Naive thymus-derived CD8-positive, alpha-beta T cell (primary cell): ENCODE data around the gene TMUB2. TPM values are rescaled to one million over a fixed set of nuclear protein-coding genes. Genes with fewer than 3 reads are reported as not detected.

Source experiments
- ATAC-seq, 2 donors: fragments of 150-1000 bp; cut with Tn5 transposase in 1 of 2; sonication (Bioruptor Pico), chemical (Tn5 transposase) in 1 of 2; 1 replicate in 1 of 2; 2 replicates in 1 of 2; pipeline ENCODE4 v1.10.0; 2021; ENCODE audit warnings: mild to moderate bottlenecking in 2 of 2, moderate library complexity in 2 of 2
- POLR2A ChIA-PET: fragments of 350-600 bp; sonication (Branson Sonifier 250); formaldehyde crosslinking; loops from one replicate; lab custom pipeline; 2021; ENCODE audit warnings: antibody characterized with exemption; lab: Charles Lee
- DNase-seq, 10 donors: peaks; one replicate each; pipeline versions ENCODE4 v3.0.0 to v3.0.0-alpha.2; 2020 to 2022
- H3K27ac Mint-ChIP-seq, 10 donors: one replicate each; pipeline ENCODE4 v1.8.0; 2020 to 2022; ENCODE audit warnings: mild to moderate bottlenecking in 10 of 10, mixed read lengths in 10 of 10, moderate library complexity in 4 of 10, inconsistent platforms in 1 of 10
- H3K27me3 Mint-ChIP-seq, 5 donors: one replicate each; pipeline ENCODE4 v1.8.0; 2021 to 2022; ENCODE audit warnings: mixed read lengths in 5 of 5
- H3K36me3 Mint-ChIP-seq, 3 donors: one replicate each; pipeline ENCODE4 v1.8.0; 2020 to 2022; ENCODE audit warnings: mixed read lengths in 3 of 3, mild to moderate bottlenecking in 2 of 3, inconsistent platforms in 1 of 3
- H3K4me1 Mint-ChIP-seq, 4 donors: one replicate each; pipeline ENCODE4 v1.8.0; 2021 to 2022; ENCODE audit warnings: mixed read lengths in 4 of 4
- H3K4me3 Mint-ChIP-seq, 10 donors: one replicate each; pipeline ENCODE4 v1.8.0; 2020 to 2022; ENCODE audit warnings: mild to moderate bottlenecking in 10 of 10, mixed read lengths in 10 of 10, moderate library complexity in 6 of 10, inconsistent platforms in 1 of 10
- H3K9me3 Mint-ChIP-seq, 9 donors: one replicate each; pipeline ENCODE4 v1.8.0; 2020 to 2022; ENCODE audit warnings: mixed read lengths in 9 of 9, mild to moderate bottlenecking in 3 of 9, inconsistent platforms in 1 of 9, moderate library complexity in 1 of 9
- polyA plus RNA-seq, 3 donors: library from polyadenylated mRNA; unstranded; fragments of 300-500 nt; fragmentation: Illumina TruSeq; gene quantifications; one replicate each; pipeline ENCODE4 v1.2.3, GENCODE V29; 2021
- total RNA-seq, 8 experiments: library from RNA in 2 of 8; stranded (reverse) in 2 of 8; gene quantifications; one replicate each; pipeline ENCODE4 v1.2.3 and lab custom pipeline; 2021 to 2026

TMUB2 gene
- total and polyA plus RNA-seq, 5 experiments from 2014 or later, result 22.1 to 50.5 (median 30.2) TPM

DNA sequence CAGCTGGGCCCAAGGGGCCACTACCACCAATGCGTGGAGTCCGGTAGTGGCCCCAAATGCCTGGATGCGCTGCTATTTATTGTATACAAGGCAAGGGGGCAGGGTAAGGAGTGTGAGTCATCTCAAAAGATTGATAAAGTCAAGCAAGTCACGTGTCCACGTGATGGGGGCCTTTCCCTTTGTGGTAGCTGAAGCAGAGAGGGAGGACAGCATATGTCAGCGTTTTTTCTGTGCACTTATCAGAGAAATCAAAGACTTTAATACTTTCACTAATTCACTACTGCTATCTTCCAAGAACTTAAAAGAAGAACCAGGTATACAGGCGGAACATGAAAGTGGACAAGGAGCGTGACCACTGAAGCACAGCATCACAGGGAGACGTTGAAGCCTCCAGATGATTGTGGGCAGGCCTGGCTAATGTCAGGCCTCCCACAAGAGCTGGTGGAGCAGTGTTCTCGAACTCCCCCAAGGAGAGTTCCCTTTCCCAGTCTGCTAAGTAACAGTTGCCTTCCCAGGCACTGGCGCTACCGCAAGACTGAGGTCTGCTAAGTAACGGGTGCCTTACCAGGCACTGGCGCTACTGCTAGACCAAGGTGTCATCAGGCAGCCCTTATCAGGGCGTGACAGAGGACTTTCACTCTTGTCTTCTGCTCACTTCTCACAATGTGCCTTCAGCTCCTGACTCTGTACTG, 27.1 kb upstream of the TMUB2 start:
- POLR2A ChIA-PET, result no interaction called here

GRCh38 chr17:44164476-44164875, 22.3 kb upstream of the TMUB2 start:
- Mint-ChIP-seq H3K27ac (no peak overlapping the region), H3K36me3 (no peaks in the 10 kb centered on the region), H3K4me3 (no peak overlapping the region), H3K4me1 (peaks cover 10 to 13% (median 12%) of the 10 kb centered on the region in 4 donors), H3K27me3 (no peaks in the 10 kb centered on the region), H3K9me3 (no peaks in the 10 kb centered on the region)
- DNase-seq (no peak), ATAC-seq (no peak)
- POLR2A ChIA-PET, result no interaction called here

More for the DNA sequence above, 27.1 kb upstream of the TMUB2 start:
- no peaks in the 10 kb centered on the region for H3K36me3 Mint-ChIP-seq
- H3K4me3 Mint-ChIP-seq, result no peak overlapping the region
- ATAC-seq (no peak), DNase-seq (no peak)
- H3K27me3 Mint-ChIP-seq, result no peaks in the 10 kb centered on the region
- no peaks in the 10 kb centered on the region for H3K9me3 Mint-ChIP-seq
- H3K27ac Mint-ChIP-seq, result no peak overlapping the region
- no peaks in the 10 kb centered on the region for H3K4me1 Mint-ChIP-seq

DNA sequence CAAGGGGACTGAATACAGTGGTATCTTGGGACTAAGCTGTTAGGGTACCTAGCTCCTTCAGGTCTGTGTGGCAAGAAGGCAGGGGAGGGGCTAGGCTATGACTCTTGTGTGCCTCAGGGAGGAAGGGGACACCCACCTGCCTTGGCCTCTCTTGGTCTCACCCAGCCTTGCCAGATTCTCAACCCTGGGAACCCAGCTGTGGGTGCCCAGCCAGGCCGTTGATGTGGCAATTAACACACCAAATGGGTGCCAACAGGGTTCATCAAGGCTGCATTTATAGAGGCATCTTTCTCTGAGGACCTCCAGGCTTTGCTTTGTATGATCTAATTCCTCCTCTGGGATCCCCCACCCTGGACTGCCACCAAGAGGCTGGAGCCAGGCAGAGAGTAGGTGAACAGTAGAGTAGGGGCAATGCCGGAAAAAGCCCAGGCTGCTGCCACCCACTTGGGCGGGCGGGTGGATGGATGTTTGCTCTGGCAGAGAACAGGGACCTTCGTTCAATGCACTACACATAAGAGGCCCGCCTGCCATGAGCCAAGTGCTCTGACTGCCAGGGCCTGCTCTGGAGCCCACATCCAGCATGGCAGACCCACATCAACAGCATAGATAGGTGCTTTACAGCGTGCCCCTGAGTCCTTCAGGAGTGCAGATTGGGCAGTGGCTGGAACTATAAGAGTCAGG, 19.5 kb upstream of the TMUB2 start:
- no peak for ATAC-seq
- Mint-ChIP-seq H3K4me3 (no peak overlapping the region), H3K9me3 (no peaks in the 10 kb centered on the region), H3K27me3 (no peaks in the 10 kb centered on the region), H3K27ac (peak overlapping the region in 3 of 10 donors; percentile 14 to 89 (median 72)), H3K36me3 (no peaks in the 10 kb centered on the region), H3K4me1 (peaks cover 10 to 16% (median 12%) of the 10 kb centered on the region in 4 donors)
- POLR2A ChIA-PET, result interaction anchor here (0.6 kb wide), 1 partner anchor 31 kb away, joined by 4 read pairs; no protein-coding TSS in a partner anchor
- DNase-seq, result no peak

DNA sequence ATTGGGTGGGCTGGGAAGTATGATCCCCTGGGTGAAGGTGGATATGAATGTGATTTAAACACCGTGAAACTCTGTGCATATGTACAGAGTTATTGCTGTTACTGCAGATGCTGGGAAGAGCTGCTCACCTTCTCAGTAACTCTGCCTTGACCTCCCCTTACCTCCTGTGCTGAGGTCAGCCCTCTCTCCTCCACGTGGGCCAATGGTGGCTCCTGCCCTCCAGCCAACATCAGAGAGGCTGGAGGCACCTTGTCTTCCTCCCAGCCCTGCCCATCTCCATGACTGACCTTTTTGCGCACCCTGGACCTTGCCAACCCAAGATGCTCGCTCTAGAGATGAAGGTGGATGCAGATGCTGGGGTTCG, 16.7 kb upstream of the TMUB2 start:
- Mint-ChIP-seq H3K27ac (peak overlapping the region in 1 of 10 donors; percentile 78), H3K9me3 (no peaks in the 10 kb centered on the region), H3K36me3 (no peaks in the 10 kb centered on the region), H3K27me3 (no peaks in the 10 kb centered on the region), H3K4me3 (no peak overlapping the region), H3K4me1 (peaks cover 10 to 16% (median 12%) of the 10 kb centered on the region in 4 donors)
- DNase-seq (no peak), ATAC-seq (no peak)
- POLR2A ChIA-PET, result interaction anchor here (0.6 to 1.0 kb wide), 3 partner anchors 16 to 950 kb away, joined by 3 to 5 read pairs (median 4); partner anchors contain the start of gene TMUB2

DNA sequence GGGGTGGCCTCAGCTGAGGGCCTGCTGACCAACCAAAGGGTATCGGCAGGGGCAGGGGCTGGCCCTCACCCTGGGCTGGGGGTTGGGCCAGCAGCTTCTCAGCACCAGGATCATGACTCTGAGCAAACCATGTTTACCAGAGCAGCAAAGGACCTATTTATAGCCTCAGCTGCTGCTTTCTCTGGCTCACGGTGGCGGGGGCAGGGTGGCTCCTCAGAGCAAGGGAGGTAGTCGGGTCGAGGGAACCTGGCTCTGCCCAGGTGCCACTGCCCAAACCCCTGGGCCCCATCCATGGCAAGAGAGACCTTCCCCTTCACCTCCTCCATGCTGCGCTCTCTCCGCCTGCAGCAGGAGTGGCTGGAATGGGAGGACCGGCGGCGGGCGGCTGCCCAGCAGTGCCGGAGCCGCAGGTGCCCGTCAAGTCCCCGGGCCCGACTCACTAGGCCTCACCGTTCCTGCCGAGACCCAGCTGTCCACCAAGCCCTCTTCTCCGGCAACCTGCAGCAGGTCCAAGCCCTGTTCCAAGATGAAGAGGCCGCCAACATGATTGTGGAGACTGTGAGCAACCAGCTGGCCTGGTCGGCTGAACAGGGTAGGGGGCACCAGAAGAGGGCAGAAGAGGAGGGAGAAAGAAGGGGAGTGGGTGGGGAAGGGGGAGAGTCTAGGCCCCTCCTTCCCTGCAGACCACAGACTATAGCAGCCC, 16.1 kb upstream of the TMUB2 start, which contains the start of gene ASB16:
ASB16 (plus strand) TSS at position 206 of the 703 bp plus-strand sequence; CDS start at position 292, 86 bp downstream.
- Mint-ChIP-seq H3K36me3 (peaks cover 0 to 2% (median 2%) of the 10 kb centered on the region in 3 donors), H3K27me3 (no peaks in the 10 kb centered on the region), H3K4me1 (peaks cover 10 to 16% (median 12%) of the 10 kb centered on the region in 4 donors), H3K27ac (peak within 1 kb of the TSS in 1 of 10 donors; percentile 78), H3K9me3 (no peaks in the 10 kb centered on the region), H3K4me3 (no peak within 1 kb of the TSS)
- DNase-seq, result no peak
- ATAC-seq, result no peak
- POLR2A ChIA-PET, result interaction anchor here (0.6 to 1.0 kb wide), 4 partner anchors 14 to 951 kb away, joined by 3 to 5 read pairs (median 4); partner anchors contain the start of gene TMUB2

- H3K9me3 Mint-ChIP-seq, result no peaks in the 10 kb centered on the region
- H3K27ac Mint-ChIP-seq, result peak overlapping the region in 5 of 10 donors; percentile 15 to 76 (median 37)
- POLR2A ChIA-PET, result interaction anchor here (0.7 to 3.0 kb wide), 4 partner anchors 14 to 66 kb away, joined by 3 to 10 read pairs (median 4); partner anchors contain the start of genes HDAC5 and TMUB2
- ATAC-seq, result no peak
- no peak for DNase-seq
- H3K27me3 Mint-ChIP-seq, result no peaks in the 10 kb centered on the region
- H3K4me3 Mint-ChIP-seq, result peak overlapping the region in 1 of 10 donors; percentile 8
- peaks cover 10 to 16% (median 11%) of the 10 kb centered on the region in 4 donors for H3K4me1 Mint-ChIP-seq
- peaks cover 0 to 8% (median 6%) of the 10 kb centered on the region in 3 donors for H3K36me3 Mint-ChIP-seq
These were observed 14.8 kb upstream of the TMUB2 start for GRCh38 chr17:44171931-44172455.

GRCh38 chr17:44174427-44174826, 12.3 kb upstream of the TMUB2 start:
- no peak overlapping the region for H3K4me3 Mint-ChIP-seq
- H3K27ac Mint-ChIP-seq, result no peak overlapping the region
- ATAC-seq (no peak), DNase-seq (no peak)
- no peaks in the 10 kb centered on the region for H3K9me3 Mint-ChIP-seq
- POLR2A ChIA-PET, result interaction anchor here (3.0 kb wide), 1 partner anchor 12 kb away, joined by 10 read pairs; the partner anchor contains the start of gene TMUB2
- H3K4me1 Mint-ChIP-seq, result peaks cover 0 to 8% (median 3%) of the 10 kb centered on the region in 4 donors
- H3K27me3 Mint-ChIP-seq, result no peaks in the 10 kb centered on the region
- H3K36me3 Mint-ChIP-seq, result peaks cover 0 to 18% (median 7%) of the 10 kb centered on the region in 3 donors

DNA sequence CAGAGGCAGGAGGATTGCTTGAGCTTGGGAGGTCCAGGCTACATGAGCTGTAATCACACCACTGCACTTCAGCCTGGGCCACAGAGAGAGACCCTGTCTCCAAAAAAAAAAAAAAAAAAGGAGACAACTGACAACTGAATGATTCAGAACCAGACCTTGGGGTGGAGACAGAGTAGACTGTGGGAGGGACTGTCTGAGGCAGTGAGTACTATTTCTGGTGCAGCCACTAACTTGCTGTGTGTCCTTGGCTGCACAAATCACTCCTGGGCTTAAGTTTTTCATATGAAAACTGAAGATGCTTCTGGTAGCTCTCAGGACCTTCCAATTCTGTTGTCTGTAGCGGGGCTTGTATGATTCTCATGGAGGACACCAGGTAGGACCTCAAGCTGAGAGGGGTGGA, 10.5 kb upstream of the TMUB2 start:
- Mint-ChIP-seq H3K27me3 (no peaks in the 10 kb centered on the region), H3K4me1 (peaks cover 0 to 6% (median 3%) of the 10 kb centered on the region in 4 donors), H3K36me3 (peaks cover 0 to 19% (median 7%) of the 10 kb centered on the region in 3 donors), H3K4me3 (no peak overlapping the region), H3K9me3 (no peaks in the 10 kb centered on the region), H3K27ac (peak overlapping the region in 4 of 10 donors; percentile 17 to 76 (median 62))
- POLR2A ChIA-PET, result interaction anchor here (1.3 kb wide), 1 partner anchor 8 kb away, joined by 3 read pairs; no protein-coding TSS in a partner anchor
- no peak for ATAC-seq
- no peak for DNase-seq

DNA sequence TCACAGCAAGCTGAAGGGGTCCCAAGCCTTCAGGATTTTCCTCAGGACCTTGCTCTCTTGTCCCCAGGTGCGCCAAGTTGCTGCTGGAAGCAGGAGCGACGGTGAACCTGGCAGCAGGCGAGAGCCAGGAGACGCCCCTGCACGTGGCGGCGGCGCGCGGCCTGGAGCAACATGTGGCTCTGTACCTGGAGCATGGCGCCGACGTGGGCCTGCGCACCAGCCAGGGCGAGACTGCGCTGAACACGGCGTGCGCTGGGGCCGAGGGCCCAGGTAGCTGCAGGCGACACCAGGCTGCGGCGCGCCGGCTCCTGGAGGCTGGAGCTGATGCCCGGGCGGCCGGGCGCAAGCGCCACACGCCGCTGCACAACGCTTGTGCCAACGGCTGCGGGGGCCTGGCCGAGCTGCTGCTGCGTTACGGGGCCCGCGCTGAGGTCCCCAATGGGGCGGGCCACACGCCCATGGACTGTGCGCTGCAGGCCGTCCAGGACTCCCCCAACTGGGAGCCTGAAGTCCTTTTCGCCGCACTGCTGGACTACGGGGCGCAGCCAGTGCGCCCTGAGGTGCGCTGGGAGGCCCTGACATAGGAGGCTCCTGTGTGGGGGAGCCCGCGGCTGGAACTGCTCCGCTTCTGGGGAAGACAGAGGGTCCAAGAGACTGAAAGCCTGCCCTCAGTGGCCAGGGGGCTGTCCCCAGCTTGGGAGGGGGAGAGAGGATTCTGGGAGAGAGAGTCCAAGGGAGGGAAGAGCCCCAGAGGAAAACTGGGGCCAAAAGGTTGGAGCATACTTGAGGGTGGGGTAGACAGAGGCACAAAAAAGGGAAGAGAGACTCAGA, 9.9 kb upstream of the TMUB2 start:
- Mint-ChIP-seq H3K9me3 (no peaks in the 10 kb centered on the region), H3K36me3 (peaks cover 0 to 25% (median 10%) of the 10 kb centered on the region in 3 donors), H3K4me1 (peaks cover 3 to 7% (median 5%) of the 10 kb centered on the region in 4 donors), H3K27me3 (no peaks in the 10 kb centered on the region), H3K27ac (peak overlapping the region in 5 of 10 donors; percentile 17 to 76 (median 56)), H3K4me3 (no peak overlapping the region)
- DNase-seq (no peak), ATAC-seq (no peak)
- POLR2A ChIA-PET, result interaction anchor here (1.3 kb wide), 1 partner anchor 8 kb away, joined by 3 read pairs; no protein-coding TSS in a partner anchor

DNA sequence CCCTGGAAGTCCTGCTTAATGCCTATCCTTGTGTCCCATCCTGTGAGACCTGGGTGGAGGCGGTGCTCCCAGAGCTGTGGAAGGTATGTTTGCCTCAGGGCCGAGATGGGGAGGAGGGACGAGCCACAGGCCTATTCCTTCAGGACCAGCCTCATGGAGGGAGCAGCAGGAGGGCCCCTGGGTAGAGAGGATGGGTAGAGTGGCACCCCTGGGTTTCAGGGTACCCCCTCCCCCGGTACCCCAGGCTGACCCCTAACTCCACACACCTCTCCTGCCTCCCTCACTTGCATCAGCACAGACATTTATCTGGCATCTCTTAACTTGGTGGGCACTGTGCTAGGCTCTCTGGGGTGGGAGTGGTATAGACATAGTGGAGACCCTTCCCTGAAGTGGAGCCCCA, 9.1 kb upstream of the TMUB2 start:
- no peaks in the 10 kb centered on the region for H3K27me3 Mint-ChIP-seq
- peaks cover 4 to 10% (median 7%) of the 10 kb centered on the region in 4 donors for H3K4me1 Mint-ChIP-seq
- no peak for DNase-seq
- H3K27ac Mint-ChIP-seq, result peak overlapping the region in 3 of 10 donors; percentile 56 to 64 (median 56)
- H3K36me3 Mint-ChIP-seq, result peaks cover 0 to 28% (median 12%) of the 10 kb centered on the region in 3 donors
- H3K4me3 Mint-ChIP-seq, result no peak overlapping the region
- no peak for ATAC-seq
- H3K9me3 Mint-ChIP-seq, result no peaks in the 10 kb centered on the region
- POLR2A ChIA-PET, result no interaction called here

DNA sequence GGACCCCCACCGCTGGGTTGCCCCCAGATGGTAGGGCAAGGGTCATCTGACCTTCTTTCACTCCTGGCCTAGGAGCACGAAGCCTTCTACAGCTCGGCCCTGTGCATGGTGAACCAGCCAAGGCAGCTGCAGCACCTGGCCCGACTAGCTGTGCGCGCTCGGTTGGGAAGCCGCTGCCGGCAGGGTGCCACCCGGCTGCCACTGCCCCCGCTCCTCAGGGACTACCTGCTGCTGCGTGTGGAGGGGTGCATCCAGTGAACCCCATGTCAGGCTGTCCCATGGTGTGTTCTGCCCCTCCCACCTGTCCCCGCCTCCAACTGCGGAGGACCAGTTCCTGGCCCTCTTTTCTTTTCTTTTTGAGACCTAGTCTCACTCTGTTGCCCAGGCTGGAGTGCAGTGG, 8.6 kb upstream of the TMUB2 start:
- Mint-ChIP-seq H3K27ac (peak overlapping the region in 1 of 10 donors; percentile 56), H3K4me3 (no peak overlapping the region), H3K27me3 (no peaks in the 10 kb centered on the region), H3K4me1 (peaks cover 4 to 12% (median 9%) of the 10 kb centered on the region in 4 donors), H3K9me3 (no peaks in the 10 kb centered on the region), H3K36me3 (peaks cover 0 to 28% (median 12%) of the 10 kb centered on the region in 3 donors)
- no peak for ATAC-seq
- POLR2A ChIA-PET, result no interaction called here
- DNase-seq, result no peak
